Femur (tissue), 1 donor: ENCODE measurements around the gene PRMT3.
"Not testable (repeated sequence)": the region's sequence is repeated elsewhere in the genome, so short reads cannot be mapped to it uniquely, and the experiment has no call there.

Experiments
- DNase-seq: peaks from one replicate; pipeline ENCODE4 v3.0.0-alpha.2; 2017

Gene PRMT3

GRCh38 chr11:20387261-20388095 is at the start of gene PRMT3:
Gene PRMT3 (plus strand): TSS chr11:20387716. CDS start chr11:20387747, 31 bp downstream.
- peak; percentile 97 for DNase-seq

- DNase-seq, result peak; percentile 74
Measured at GRCh38 chr11:20342347-20343141, 45.0 kb upstream of the PRMT3 start.

- DNase-seq, result no peak
Measured at GRCh38 chr11:20351136-20351535, 36.4 kb upstream of the PRMT3 start.

- DNase-seq, result no peak
Measured at GRCh38 chr11:20351751-20352262, 35.7 kb upstream of the PRMT3 start.

GRCh38 chr11:20353829-20354434 is 33.6 kb upstream of the PRMT3 start:
- peak; percentile 36 for DNase-seq

GRCh38 chr11:20355221-20356219 is 32.0 kb upstream of the PRMT3 start:
- no peak for DNase-seq

- DNase-seq, result no peak
Measured at GRCh38 chr11:20357150-20357549, 30.4 kb upstream of the PRMT3 start.

- DNase-seq, result no peak
Measured at GRCh38 chr11:20360650-20361049, 26.9 kb upstream of the PRMT3 start.

GRCh38 chr11:20362481-20362880 is 25.0 kb upstream of the PRMT3 start:
- no peak for DNase-seq

- no peak for DNase-seq
Measured at GRCh38 chr11:20363149-20363499, 24.4 kb upstream of the PRMT3 start.

GRCh38 chr11:20363500-20364340 is 23.8 kb upstream of the PRMT3 start, which contains the start of gene HTATIP2:
Gene HTATIP2 (plus strand): TSS chr11:20363714. CDS start chr11:20364238, 524 bp downstream.
- DNase-seq, result peak; percentile 47

- no peak for DNase-seq
Measured at GRCh38 chr11:20364341-20364792, 23.1 kb upstream of the PRMT3 start.

GRCh38 chr11:20365465-20365864 is 22.1 kb upstream of the PRMT3 start:
- DNase-seq, result not testable (repeated sequence)

GRCh38 chr11:20367313-20367948 is 20.1 kb upstream of the PRMT3 start:
- no peak for DNase-seq

- no peak for DNase-seq
Measured at GRCh38 chr11:20368438-20368837, 19.1 kb upstream of the PRMT3 start.

GRCh38 chr11:20369826-20370225 is 17.7 kb upstream of the PRMT3 start:
- no peak for DNase-seq

- no peak for DNase-seq
Measured at GRCh38 chr11:20372081-20372626, 15.4 kb upstream of the PRMT3 start.

GRCh38 chr11:20373147-20373546 is 14.4 kb upstream of the PRMT3 start:
- no peak for DNase-seq

- DNase-seq, result no peak
Measured at GRCh38 chr11:20373568-20374209, 13.8 kb upstream of the PRMT3 start.
